ENCODE data around the gene RNF182. TPM values are rescaled to one million over a fixed set of nuclear protein-coding genes. Genes with fewer than 3 reads are reported as not detected.

The RNF182 gene
- total RNA-seq, 2 donors from 2014 or later = not detected

DNA sequence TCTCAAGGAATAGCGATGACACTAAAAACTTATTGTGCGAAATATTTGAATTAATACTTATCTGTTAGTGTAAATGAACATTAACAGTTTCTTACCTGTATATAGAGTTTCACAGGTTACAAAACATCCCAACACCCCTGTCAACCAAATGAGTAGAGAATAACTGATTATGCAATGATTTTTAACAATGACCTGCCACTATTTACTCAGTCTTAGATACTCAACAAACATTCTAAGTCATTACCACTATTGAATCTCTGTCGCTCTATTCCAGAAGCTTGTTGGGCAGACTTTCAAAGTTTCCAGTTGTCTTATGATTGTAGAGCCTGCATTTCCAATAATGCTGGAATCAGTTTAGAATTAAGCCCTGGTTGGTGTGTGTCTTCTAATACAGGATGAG lies 85.5 kb downstream of the RNF182 start:
- Histone ChIP-seq H3K36me3 (no peaks in the 10 kb centered on the region), H3K9me3 (no peaks in the 10 kb centered on the region), H3K4me1 (ENCODE audit: control insufficient read depth in 1 of 2, low read depth in 2 of 2) (no peaks in the 10 kb centered on the region), H3K4me3 (no peak overlapping the region), H3K27me3 (replicated peaks; ENCODE audit: insufficient read depth) (no peaks in the 10 kb centered on the region), H3K27ac (no peak overlapping the region)
- ATAC-seq (ENCODE audit: insufficient number of reproducible peaks, low FRiP score, low read depth) (no peak), DNase-seq (ENCODE audit: low spot score) (no peak)
- TF ChIP-seq, protein P1, sequence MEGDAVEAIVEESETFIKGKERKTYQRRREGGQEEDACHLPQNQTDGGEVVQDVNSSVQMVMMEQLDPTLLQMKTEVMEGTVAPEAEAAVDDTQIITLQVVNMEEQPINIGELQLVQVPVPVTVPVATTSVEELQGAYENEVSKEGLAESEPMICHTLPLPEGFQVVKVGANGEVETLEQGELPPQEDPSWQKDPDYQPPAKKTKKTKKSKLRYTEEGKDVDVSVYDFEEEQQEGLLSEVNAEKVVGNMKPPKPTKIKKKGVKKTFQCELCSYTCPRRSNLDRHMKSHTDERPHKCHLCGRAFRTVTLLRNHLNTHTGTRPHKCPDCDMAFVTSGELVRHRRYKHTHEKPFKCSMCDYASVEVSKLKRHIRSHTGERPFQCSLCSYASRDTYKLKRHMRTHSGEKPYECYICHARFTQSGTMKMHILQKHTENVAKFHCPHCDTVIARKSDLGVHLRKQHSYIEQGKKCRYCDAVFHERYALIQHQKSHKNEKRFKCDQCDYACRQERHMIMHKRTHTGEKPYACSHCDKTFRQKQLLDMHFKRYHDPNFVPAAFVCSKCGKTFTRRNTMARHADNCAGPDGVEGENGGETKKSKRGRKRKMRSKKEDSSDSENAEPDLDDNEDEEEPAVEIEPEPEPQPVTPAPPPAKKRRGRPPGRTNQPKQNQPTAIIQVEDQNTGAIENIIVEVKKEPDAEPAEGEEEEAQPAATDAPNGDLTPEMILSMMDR (IDR thresholded peaks at IDR 0.05) = no peak

DNA sequence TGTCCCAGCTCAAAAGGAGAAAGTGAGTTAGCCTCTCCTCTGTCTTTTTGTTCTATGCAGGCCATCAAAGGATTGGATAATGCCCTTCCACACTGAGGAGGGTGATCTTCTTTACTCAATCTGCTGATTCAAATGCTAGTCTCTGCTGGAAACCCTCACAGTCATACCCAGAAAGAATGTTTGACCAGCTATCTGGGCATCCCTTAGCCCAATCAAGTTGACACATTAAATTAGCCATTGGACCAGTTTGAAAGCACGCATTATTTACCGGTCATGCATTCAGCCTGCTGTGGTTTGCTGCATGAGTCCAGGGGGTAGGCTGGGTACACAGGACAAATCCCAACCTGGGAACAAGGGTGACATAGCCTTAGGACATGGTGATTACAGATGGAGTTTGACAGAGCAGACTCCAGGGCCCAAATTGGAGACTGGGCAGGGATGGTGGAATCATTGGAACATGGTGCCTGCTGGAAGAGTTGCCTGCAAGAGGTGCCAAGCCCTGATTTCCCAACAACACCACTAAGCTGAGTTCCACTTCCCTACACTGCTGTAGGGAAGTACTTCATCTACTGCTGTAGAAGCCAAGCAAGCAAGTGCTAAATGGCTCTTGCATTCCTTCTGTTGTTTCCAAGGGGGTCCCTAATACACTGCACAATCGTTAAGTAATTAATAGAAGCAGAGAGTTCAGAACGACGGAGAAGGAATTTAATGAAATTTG lies 87.7 kb downstream of the RNF182 start:
- TF ChIP-seq, protein P1 (IDR thresholded peaks at IDR 0.05) = no peak
- DNase-seq (ENCODE audit: low spot score) = no peak
- Histone ChIP-seq H3K4me3 (no peak overlapping the region), H3K9me3 (no peaks in the 10 kb centered on the region), H3K27ac (no peak overlapping the region), H3K4me1 (ENCODE audit: control insufficient read depth in 1 of 2, low read depth in 2 of 2) (no peaks in the 10 kb centered on the region), H3K27me3 (replicated peaks; ENCODE audit: insufficient read depth) (no peaks in the 10 kb centered on the region), H3K36me3 (no peaks in the 10 kb centered on the region)
- no peak for ATAC-seq (ENCODE audit: insufficient number of reproducible peaks, low FRiP score, low read depth)

DNA sequence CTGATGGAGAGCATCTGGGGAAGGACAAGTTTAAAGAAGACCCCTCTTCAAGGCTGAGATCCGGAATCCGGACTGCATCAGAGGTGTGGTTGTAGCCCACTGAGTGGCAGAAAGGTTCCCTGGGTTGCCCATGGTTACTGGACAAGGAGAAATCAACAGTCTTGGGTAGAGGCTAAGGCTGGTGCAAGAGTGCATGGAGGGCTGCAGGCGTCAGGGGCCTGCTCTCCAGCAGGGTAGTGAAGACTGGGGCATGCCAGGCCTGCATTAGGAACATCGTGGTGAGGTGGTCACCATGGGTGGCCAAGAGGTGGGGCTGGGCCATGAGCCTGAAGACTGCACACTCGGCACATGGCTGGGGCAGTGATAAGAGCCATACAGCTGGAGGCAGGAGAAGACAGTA lies 91.2 kb downstream of the RNF182 start:
- H3K4me3 ChIP-seq = no peak overlapping the region
- ATAC-seq (ENCODE audit: insufficient number of reproducible peaks, low FRiP score, low read depth) (no peak), DNase-seq (ENCODE audit: low spot score) (no peak)
- TF ChIP-seq, protein P1 (IDR thresholded peaks at IDR 0.05) = no peak
- H3K27ac ChIP-seq = no peak overlapping the region
- H3K36me3 ChIP-seq = no peaks in the 10 kb centered on the region
- H3K4me1 ChIP-seq (ENCODE audit: control insufficient read depth in 1 of 2, low read depth in 2 of 2) = no peaks in the 10 kb centered on the region
- H3K27me3 ChIP-seq (replicated peaks; ENCODE audit: insufficient read depth) = no peaks in the 10 kb centered on the region
- H3K9me3 ChIP-seq = no peaks in the 10 kb centered on the region

DNA sequence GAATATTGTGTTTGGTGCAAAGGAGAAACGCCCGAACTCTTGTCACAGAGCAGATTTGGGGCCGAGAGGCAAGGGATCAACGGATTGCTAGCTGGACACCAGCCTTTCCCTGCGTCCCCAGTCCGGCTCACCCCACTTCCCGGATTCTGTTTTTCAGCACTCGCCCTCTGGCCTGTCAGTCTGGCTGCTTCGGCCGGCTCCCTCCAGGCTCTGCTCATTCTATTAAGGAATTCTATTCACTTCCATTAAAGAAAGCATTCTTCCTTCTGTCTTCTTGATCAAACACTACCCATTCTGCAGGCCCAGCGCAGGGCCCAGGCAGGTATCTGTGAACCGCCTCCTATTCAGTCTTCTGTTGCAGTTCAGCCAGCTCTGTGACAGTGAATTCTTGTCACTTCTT lies 91.7 kb downstream of the RNF182 start:
- Histone ChIP-seq H3K36me3 (no peaks in the 10 kb centered on the region), H3K4me1 (ENCODE audit: control insufficient read depth in 1 of 2, low read depth in 2 of 2) (no peaks in the 10 kb centered on the region), H3K4me3 (no peak overlapping the region), H3K27ac (no peak overlapping the region), H3K9me3 (no peaks in the 10 kb centered on the region), H3K27me3 (replicated peaks; ENCODE audit: insufficient read depth) (no peaks in the 10 kb centered on the region)
- DNase-seq (ENCODE audit: low spot score) = no peak
- TF ChIP-seq, protein P1 (IDR thresholded peaks at IDR 0.05) = no peak
- ATAC-seq (ENCODE audit: insufficient number of reproducible peaks, low FRiP score, low read depth) = no peak

DNA sequence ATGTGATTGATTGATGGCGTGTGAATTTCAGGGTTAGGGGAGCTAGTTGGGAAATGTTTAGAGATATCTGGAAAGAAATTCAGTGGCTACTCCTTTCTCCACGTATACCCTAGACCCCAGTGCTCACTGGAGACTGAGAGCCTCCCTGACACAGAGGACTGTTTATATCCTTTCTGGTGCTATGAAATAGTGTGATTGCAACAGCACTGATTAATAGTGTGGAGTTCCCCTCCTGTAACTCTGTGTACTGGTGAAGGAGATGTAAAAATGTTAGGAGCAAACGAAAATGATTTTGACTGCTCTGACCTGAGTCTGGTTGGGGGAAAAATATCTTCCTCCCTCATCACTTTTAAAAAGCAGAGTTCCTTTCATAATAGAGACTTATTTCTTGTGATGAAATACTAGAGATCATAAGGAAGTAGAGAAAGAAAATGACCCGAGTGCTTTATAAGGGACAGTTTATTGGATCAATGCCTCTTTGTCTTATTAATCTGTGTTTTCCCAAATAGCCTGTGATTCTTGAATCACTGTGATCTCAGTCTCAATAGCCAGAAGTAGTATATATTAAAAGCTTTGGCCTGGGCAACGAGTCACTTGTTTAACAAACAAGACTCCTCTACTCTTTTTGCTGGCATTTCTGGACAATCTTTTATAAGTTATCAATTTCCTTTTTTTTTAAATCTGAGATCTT lies 92.3 kb downstream of the RNF182 start:
- DNase-seq (ENCODE audit: low spot score) = no peak
- no peak for ATAC-seq (ENCODE audit: insufficient number of reproducible peaks, low FRiP score, low read depth)
- H3K27me3 ChIP-seq (replicated peaks; ENCODE audit: insufficient read depth) = no peaks in the 10 kb centered on the region
- H3K4me1 ChIP-seq (ENCODE audit: control insufficient read depth in 1 of 2, low read depth in 2 of 2) = no peaks in the 10 kb centered on the region
- H3K36me3 ChIP-seq = no peaks in the 10 kb centered on the region
- TF ChIP-seq, protein P1 (IDR thresholded peaks at IDR 0.05) = no peak
- H3K4me3 ChIP-seq = no peak overlapping the region
- H3K9me3 ChIP-seq = no peaks in the 10 kb centered on the region
- no peak overlapping the region for H3K27ac ChIP-seq

Data from thoracic aorta (tissue), 2 donors.